H1 (cell line): ENCODE data around the gene BCAP31. TPM values are rescaled to one million over a fixed set of nuclear protein-coding genes. Genes with fewer than 3 reads are reported as not detected.

Experiments used
- CTCF ChIA-PET: fragments of 300-600 bp; sonication (Branson Sonifier 250); formaldehyde crosslinking; loops from one replicate; lab custom pipeline; 2021; ENCODE audit not compliant: partially characterized antibody; lab: Charles Lee
- POLR2A ChIA-PET: fragments of 300-600 bp; sonication (Branson Sonifier 250); formaldehyde crosslinking; loops from one replicate; lab custom pipeline; 2021; ENCODE audit warnings: inconsistent platforms; ENCODE audit not compliant: partially characterized antibody; lab: Charles Lee
- DNase-seq, 2 experiments: peaks; one replicate each; pipeline versions ENCODE4 v3.0.0 to v3.0.0-alpha.2; 2010 to 2022; ENCODE audit warnings: low spot score in 2 of 2, low read depth in 1 of 2, mixed read lengths in 1 of 2
- FAIRE-seq: peaks from 2 replicates; lab custom pipeline; 2011; peaks lifted over from hg19 to GRCh38; lab: Jason Lieb, UNC
- H2AFZ ChIP-seq: 2 replicates; pipeline ENCODE4 v1.8.1; 2012; ENCODE audit warnings: low read length, inconsistent platforms
- H2AK5ac ChIP-seq: 2 replicates; pipeline ENCODE4 v1.6.1; 2013; ENCODE audit warnings: low read depth, low read length
- H2BK120ac ChIP-seq: replicated peaks from 2 replicates; pipeline ENCODE3; 2013; ENCODE audit warnings: low read depth, low read length, inconsistent platforms
- H2BK12ac ChIP-seq: 2 replicates; pipeline ENCODE4 v1.6.1; 2013; ENCODE audit warnings: low read depth, low read length
- H2BK15ac ChIP-seq: 2 replicates; pipeline ENCODE4 v1.6.1; 2013; ENCODE audit warnings: low read length
- H2BK20ac ChIP-seq: 2 replicates; pipeline ENCODE4 v1.6.1; 2013; ENCODE audit warnings: low read length
- H2BK5ac ChIP-seq: 2 replicates; pipeline ENCODE4 v1.6.1; 2013; ENCODE audit warnings: low read depth, low read length
- H3K14ac ChIP-seq: 2 replicates; pipeline ENCODE4 v1.6.1; 2013; ENCODE audit warnings: inconsistent platforms; ENCODE audit not compliant: insufficient read length
- H3K18ac ChIP-seq: 2 replicates; pipeline ENCODE4 v1.6.1; 2013; ENCODE audit warnings: low read length; ENCODE audit errors: extremely low read depth
- H3K23ac ChIP-seq: 2 replicates; pipeline ENCODE4 v1.6.1; 2013; ENCODE audit warnings: inconsistent platforms; ENCODE audit not compliant: insufficient read length
- H3K23me2 ChIP-seq: 2 replicates; pipeline ENCODE4 v1.6.1; 2013; ENCODE audit warnings: low read depth, low read length
- H3K27ac ChIP-seq: 2 replicates; pipeline ENCODE4 v1.6.1; 2011; ENCODE audit warnings: low read depth, low read length, inconsistent platforms
- H3K27me3 ChIP-seq, 4 experiments: replicated peaks in 1 of 4; 1 replicate in 1 of 4; 2 replicates in 3 of 4; pipeline versions ENCODE4 v1.6.1 to v1.8.1; 2011 to 2013; ENCODE audit warnings: low read length in 3 of 4, mild to moderate bottlenecking in 3 of 4, inconsistent platforms in 2 of 4, mixed read lengths in 2 of 4, moderate library complexity in 1 of 4; ENCODE audit not compliant: control insufficient read depth in 3 of 4, insufficient read depth in 3 of 4; ENCODE audit errors: extremely low read depth in 1 of 4
- H3K36me3 ChIP-seq, 4 experiments: 2 replicates each; pipeline versions ENCODE4 v1.6.1 to v1.8.1; 2011 to 2013; ENCODE audit warnings: mild to moderate bottlenecking in 4 of 4, low read length in 3 of 4, moderate library complexity in 2 of 4, control low read depth in 1 of 4, inconsistent platforms in 1 of 4; ENCODE audit not compliant: insufficient read depth in 4 of 4, control insufficient read depth in 2 of 4
- H3K4ac ChIP-seq: replicated peaks from 2 replicates; pipeline ENCODE3; 2013; ENCODE audit warnings: low read length, low read depth, mixed read lengths, inconsistent platforms; ENCODE audit not compliant: insufficient read length
- H3K4me1 ChIP-seq, 4 experiments: replicated peaks in 1 of 4; 1 replicate in 1 of 4; 2 replicates in 3 of 4; pipeline versions ENCODE4 v1.6.1 to v1.8.1; 2011 to 2013; ENCODE audit warnings: low read length in 3 of 4, inconsistent platforms in 2 of 4, mixed read lengths in 1 of 4; ENCODE audit not compliant: insufficient read depth in 4 of 4, control insufficient read depth in 3 of 4
- H3K4me2 ChIP-seq, 2 experiments: 2 replicates each; pipeline versions ENCODE4 v1.6.1 to v1.8.1; 2011 to 2013; ENCODE audit warnings: low read depth in 2 of 2, low read length in 2 of 2, control low read depth in 1 of 2, inconsistent platforms in 1 of 2, mild to moderate bottlenecking in 1 of 2; ENCODE audit not compliant: insufficient read depth in 1 of 2
- H3K4me3 ChIP-seq, 4 experiments: fragments of 200-600, 300-600 bp in 1 of 4; sonication (generic), shearing (Covaris generic), sonication (Bioruptor Twin) in 1 of 4; 2 replicates each; pipeline versions ENCODE4 v1.5.1 to v1.8.1; 2011 to 2016; ENCODE audit warnings: low read length in 4 of 4, low read depth in 3 of 4, control low read depth in 2 of 4, inconsistent platforms in 2 of 4, mild to moderate bottlenecking in 2 of 4, mixed read lengths in 1 of 4, moderate library complexity in 1 of 4; ENCODE audit not compliant: insufficient read depth in 2 of 4; ENCODE audit errors: extremely low read depth in 1 of 4
- H3K56ac ChIP-seq: replicated peaks from 2 replicates; pipeline ENCODE3; 2013; ENCODE audit warnings: low read depth, mild to moderate bottlenecking, mixed read lengths, low read length, inconsistent platforms; ENCODE audit not compliant: insufficient read length
- H3K79me1 ChIP-seq: 2 replicates; pipeline ENCODE4 v1.6.1; 2013; ENCODE audit warnings: low read depth, low read length, control low read depth
- H3K79me2 ChIP-seq, 2 experiments: 2 replicates each; pipeline versions ENCODE4 v1.6.1 to v1.8.1; 2012 to 2013; ENCODE audit warnings: low read length in 2 of 2, mild to moderate bottlenecking in 2 of 2, inconsistent platforms in 1 of 2; ENCODE audit not compliant: insufficient read depth in 2 of 2, control insufficient read depth in 1 of 2
- H3K9ac ChIP-seq, 4 experiments: replicated peaks in 1 of 4; 1 replicate in 1 of 4; 2 replicates in 3 of 4; pipeline versions ENCODE4 v1.6.1 to v1.8.1; 2011 to 2013; ENCODE audit warnings: low read depth in 3 of 4, low read length in 3 of 4, control low read depth in 2 of 4, mild to moderate bottlenecking in 2 of 4, moderate library complexity in 2 of 4, inconsistent platforms in 1 of 4; ENCODE audit errors: extremely low read depth in 1 of 4
- H3K9me3 ChIP-seq, 2 experiments: 2 replicates each; pipeline versions ENCODE4 v1.6.1 to v1.8.1; 2012 to 2013; ENCODE audit warnings: mild to moderate bottlenecking in 2 of 2, moderate library complexity in 2 of 2, control low read depth in 1 of 2, inconsistent platforms in 1 of 2, low read depth in 1 of 2, low read length in 1 of 2, mixed read lengths in 1 of 2; ENCODE audit not compliant: insufficient read depth in 2 of 2
- H4K20me1 ChIP-seq, 2 experiments: replicated peaks in 1 of 2; 2 replicates each; pipeline versions ENCODE3 to v1.8.1; 2011 to 2013; ENCODE audit warnings: inconsistent platforms in 2 of 2, low read length in 2 of 2, mild to moderate bottlenecking in 1 of 2; ENCODE audit not compliant: insufficient read depth in 2 of 2, control insufficient read depth in 1 of 2
- H4K5ac ChIP-seq: 2 replicates; pipeline ENCODE4 v1.6.1; 2013; ENCODE audit warnings: low read length, low read depth, mixed read lengths, inconsistent platforms; ENCODE audit not compliant: insufficient read length
- H4K8ac ChIP-seq: 2 replicates; pipeline ENCODE4 v1.8.0; 2013; ENCODE audit warnings: mild to moderate bottlenecking, moderate library complexity, low read length, inconsistent platforms; ENCODE audit not compliant: insufficient read depth; ENCODE audit errors: extremely low read depth
- H4K91ac ChIP-seq: replicated peaks from 2 replicates; pipeline ENCODE3; 2013; ENCODE audit warnings: low read length, mixed read lengths, inconsistent platforms; ENCODE audit not compliant: insufficient read length
- JUND ChIP-seq: IDR thresholded peaks from 2 replicates; pipeline ENCODE4 v1.6.1; 2011; ENCODE audit warnings: mild to moderate bottlenecking, improper control_type of control experiment, low read length
- KDM4A ChIP-seq: IDR thresholded peaks from one replicate; pipeline ENCODE4 v1.7.1; 2012; ENCODE audit warnings: low read depth, mild to moderate bottlenecking, moderate library complexity, low read length, inconsistent platforms; ENCODE audit not compliant: severe bottlenecking
- SUZ12 ChIP-seq: fragments of 200-600 bp; sonication (generic); IDR thresholded peaks from 2 replicates; pipeline ENCODE4 v1.6.1; 2012; ENCODE audit warnings: mild to moderate bottlenecking, inconsistent platforms, low read length, moderate library complexity, mixed read lengths
- WGBS, 2 experiments: shearing (Covaris generic) in 1 of 2; methylation state at CpG; one replicate each; pipeline versions ENCODE4 v1.1.6 to v1.1.7; 2013 to 2015; ENCODE audit warnings: low lambda C conversion rate in 2 of 2, mixed read lengths in 2 of 2, inconsistent platforms in 1 of 2, low coverage in 1 of 2, missing lambda C conversion rate in 1 of 2; ENCODE audit not compliant: insufficient replicate concordance in 2 of 2, insufficient coverage in 1 of 2, insufficient read length in 1 of 2; ENCODE audit errors: extremely low coverage in 1 of 2, missing lambda C conversion rate in 1 of 2; 5-methylcytosine and 5-hydroxymethylcytosine counted together
- polyA plus RNA-seq, 7 experiments: library from polyadenylated mRNA; depleted of rRNA in 3 of 7; stranded (reverse) in 5 of 7; unstranded in 2 of 7; fragments of >200 nt in 5 of 7; fragments of 200-250 nt in 2 of 7; gene quantifications; 1 replicate in 5 of 7; 2 replicates in 1 of 7; 4 replicates in 1 of 7; pipeline versions ENCODE4 v1.2.1 to v1.2.3, GENCODE V29; 2011 to 2013; ENCODE audit warnings: missing spikeins in 2 of 7, mixed read lengths in 2 of 7
- total RNA-seq: library from RNA; stranded (reverse); fragmentation: NEBNext Ultra II Directional; extraction: Animal tissue kit (Norgen Biotek cat#: 25700); gene quantifications from 2 replicates; pipeline ENCODE4 v1.2.1, GENCODE V29; 2021
- TF ChIP-seq, protein P1 (sequence below): IDR thresholded peaks from 2 replicates; pipeline ENCODE4 v1.6.1; 2012; ENCODE audit warnings: inconsistent platforms

The BCAP31 gene
- total and polyA plus RNA-seq, 2 of the 8 experiments (the other 6 are each of a cell fraction or from before 2014, with no cell fraction given): 136 to 159 TPM

DNA sequence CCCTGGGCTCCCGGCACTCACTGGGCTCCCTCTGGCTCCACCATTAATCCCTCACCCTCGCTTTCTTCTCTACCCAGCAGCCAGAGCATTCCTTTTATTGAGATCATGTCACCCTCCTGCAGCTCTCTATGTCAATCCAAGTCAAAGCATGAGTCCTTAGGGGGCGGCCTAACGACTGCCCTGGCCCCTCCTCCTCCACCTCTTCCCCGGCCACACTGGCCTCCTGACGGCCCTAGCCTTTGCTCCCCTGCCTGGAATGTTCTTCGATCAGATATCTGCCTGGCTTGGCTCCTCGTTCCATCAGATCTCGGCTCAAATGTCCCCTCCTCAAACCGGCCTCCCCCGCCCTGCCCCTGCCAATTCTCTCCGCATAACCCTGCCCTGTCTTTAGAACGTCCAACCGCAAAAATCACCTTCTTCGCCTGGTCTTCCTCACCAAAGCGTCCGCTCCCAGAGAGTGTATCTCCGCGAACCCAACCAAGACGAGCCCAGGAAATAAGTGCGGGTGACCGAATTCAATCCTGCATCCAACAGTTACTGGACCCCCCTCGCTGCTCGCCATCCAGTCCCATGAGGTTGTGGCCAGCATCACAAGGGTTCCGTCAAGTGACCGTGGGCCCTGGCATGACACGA is 49.9 kb downstream of the BCAP31 start:
- Histone ChIP-seq H3K9me3 (no peaks in the 10 kb centered on the region), H2BK15ac (no peak overlapping the region), H3K27ac (no peak overlapping the region), H3K79me2 (no peaks in the 10 kb centered on the region), H3K14ac (no peak overlapping the region), H3K56ac (no peak overlapping the region), H3K23ac (no peak overlapping the region), H2AK5ac (no peak overlapping the region), H2BK120ac (no peak overlapping the region), H3K9ac (no peak overlapping the region), H4K20me1 (no peaks in the 10 kb centered on the region), H2BK20ac (no peak overlapping the region), H3K4me3 (peak overlapping the region in 2 of 4 experiments; percentile 14 to 26; a peak in 3 of 8 replicates), H3K36me3 (no peaks in the 10 kb centered on the region), H3K79me1 (no peaks in the 10 kb centered on the region), H2BK12ac (no peak overlapping the region), H4K8ac (no peak overlapping the region), H3K4me2 (peak overlapping the region in 1 of 2 experiments; percentile 33; a peak in 1 of 4 replicates), H4K91ac (no peak overlapping the region), H2AFZ (no peak overlapping the region), H2BK5ac (no peak overlapping the region), H4K5ac (no peak overlapping the region), H3K23me2 (no peaks in the 10 kb centered on the region; the same call in 1 of the 2 replicates), H3K4ac (no peak overlapping the region), H3K27me3 (peaks cover 0 to 2% (median under 1%) of the 10 kb centered on the region in 4 experiments; a peak in 2 of 7 replicates), H3K18ac (no peak overlapping the region), H3K4me1 (peaks cover 0 to 8% (median 2%) of the 10 kb centered on the region in 4 experiments; a peak in 4 of 7 replicates)
- WGBS, 2 experiments: 82% methylated on average over 21 of the region's 27 CpGs; no CpG with 5 or more reads in 1 of the 2 experiments
- ChIA-PET POLR2A (interaction anchor here (0.6 to 1.6 kb wide), 2 partner anchors 13 to 463 kb away, joined by 3 to 7 read pairs; partner anchors contain the start of gene SLC6A8), CTCF (interaction anchor here (1.2 to 2.1 kb wide), 3 partner anchors 10 to 107 kb away, joined by 3 to 10 read pairs (median 3); no protein-coding TSS in a partner anchor)
- no peak for FAIRE-seq
- DNase-seq: no peak
- TF ChIP-seq, protein P1, sequence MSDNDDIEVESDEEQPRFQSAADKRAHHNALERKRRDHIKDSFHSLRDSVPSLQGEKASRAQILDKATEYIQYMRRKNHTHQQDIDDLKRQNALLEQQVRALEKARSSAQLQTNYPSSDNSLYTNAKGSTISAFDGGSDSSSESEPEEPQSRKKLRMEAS: no peak
- TF ChIP-seq JUND: no peak
- TF ChIP-seq SUZ12: no peak
- TF ChIP-seq KDM4A: no peak
